OCI-LY7 (cell line): ENCODE results near the gene PLA2G4A. TPM values are rescaled to one million over a fixed set of nuclear protein-coding genes. Genes with fewer than 3 reads are reported as not detected.

ENCODE experiments used
- BruUV-seq: library from RNA; stranded (reverse); fragments of 400-500 nt; replicated peaks from 2 replicates; lab custom pipeline; 2021; lab: Mats Ljungman, UMichigan
- CTCF ChIA-PET: fragments of 300-600 bp; sonication (Branson Sonifier 250); formaldehyde crosslinking; loops from one replicate; lab custom pipeline; 2022; ENCODE audit warnings: antibody characterized with exemption; ENCODE audit not compliant: unreplicated experiment; lab: Charles Lee
- POLR2A ChIA-PET: fragments of 300-600 bp; sonication (Branson Sonifier 250); formaldehyde crosslinking; loops from one replicate; lab custom pipeline; 2022; ENCODE audit warnings: antibody characterized with exemption; lab: Charles Lee
- DNase-seq: peaks from one replicate; pipeline ENCODE4 v3.0.0-alpha.2; 2015; ENCODE audit warnings: low spot score
- H2AFZ ChIP-seq: fragments of 200-600 bp; sonication (generic), shearing (Covaris generic); 2 replicates; pipeline ENCODE4 v1.6.1; 2014; ENCODE audit warnings: mild to moderate bottlenecking, antibody characterized with exemption, low read length, moderate library complexity
- H3K27ac ChIP-seq: fragments of 200-600 bp; sonication (generic); 2 replicates; pipeline ENCODE4 v1.5.1; 2014; ENCODE audit warnings: mixed run types, low read depth, mild to moderate bottlenecking, moderate library complexity, low read length, inconsistent platforms; ENCODE audit not compliant: poor library complexity, severe bottlenecking
- H3K36me3 ChIP-seq: fragments of 200-600 bp; sonication (generic); 2 replicates; pipeline ENCODE4 v1.6.1; 2014; ENCODE audit warnings: mild to moderate bottlenecking, antibody characterized with exemption, low read length, moderate library complexity, mixed read lengths; ENCODE audit not compliant: insufficient read depth
- H3K4me1 ChIP-seq: fragments of 200-600 bp; sonication (generic); 2 replicates; pipeline ENCODE4 v1.5.1; 2014; ENCODE audit warnings: mild to moderate bottlenecking, low read length; ENCODE audit not compliant: insufficient read depth, poor library complexity, severe bottlenecking
- H3K4me2 ChIP-seq: fragments of 200-600 bp; sonication (generic); 2 replicates; pipeline ENCODE4 v1.6.1; 2014; ENCODE audit warnings: mild to moderate bottlenecking, low read length
- H3K4me3 ChIP-seq: fragments of 200-600 bp; sonication (generic); 2 replicates; pipeline ENCODE4 v1.5.1; 2014; ENCODE audit warnings: mild to moderate bottlenecking, low read depth, low read length; ENCODE audit not compliant: poor library complexity, severe bottlenecking
- H3K79me2 ChIP-seq: fragments of 200-600 bp; sonication (generic); 2 replicates; pipeline ENCODE4 v1.6.1; 2016; ENCODE audit warnings: low read depth, mild to moderate bottlenecking, low read length, moderate library complexity, mixed read lengths; ENCODE audit not compliant: insufficient read depth
- H3K9me2 ChIP-seq: fragments of 200-600 bp; sonication (generic); 2 replicates; pipeline ENCODE4 v1.6.1; 2016; ENCODE audit warnings: mild to moderate bottlenecking, low read length, mixed read lengths; ENCODE audit not compliant: insufficient read depth
- H3K9me3 ChIP-seq: fragments of 200-600 bp; sonication (generic); 2 replicates; pipeline ENCODE4 v1.6.1; 2014; ENCODE audit warnings: mild to moderate bottlenecking, mixed run types, low read length, mixed read lengths
- H4K20me1 ChIP-seq: fragments of 200-600 bp; sonication (generic); 2 replicates; pipeline ENCODE4 v1.6.1; 2014; ENCODE audit warnings: mild to moderate bottlenecking, antibody characterized with exemption, low read length, moderate library complexity, mixed read lengths; ENCODE audit not compliant: insufficient read depth
- EZH2phosphoT487 ChIP-seq: fragments of 200-600 bp; sonication (generic); IDR thresholded peaks from 2 replicates; pipeline ENCODE4 v1.6.1; 2018; ENCODE audit warnings: low read depth, borderline replicate concordance, mild to moderate bottlenecking, mixed run types, antibody characterized with exemption, low read length, moderate library complexity, mixed read lengths
- intact Hi-C: fragments of 100-400 bp; cut with micrococcal nuclease; formaldehyde crosslinking; loops from one replicate; pipeline ENCODE4 v1.10.0; 2022; ENCODE audit not compliant: unreplicated experiment
- total RNA-seq, 2 experiments: library from RNA; depleted of rRNA in 1 of 2; stranded (reverse); fragments of >200 nt in 1 of 2; shearing (Covaris generic) in 1 of 2; gene quantifications; 2 replicates each; pipeline ENCODE4 v1.2.3, GENCODE V29; 2014 to 2022
- TF ChIP-seq, protein P1 (sequence below): fragments of 200-600 bp; sonication (generic); conservative IDR thresholded peaks from 2 replicates; pipeline ENCODE4 v1.5.1; 2014; ENCODE audit warnings: mild to moderate bottlenecking, antibody characterized with exemption, low read length, moderate library complexity, mixed read lengths

The PLA2G4A gene
- total RNA-seq, 2 experiments from 2014 or later: not detected

DNA sequence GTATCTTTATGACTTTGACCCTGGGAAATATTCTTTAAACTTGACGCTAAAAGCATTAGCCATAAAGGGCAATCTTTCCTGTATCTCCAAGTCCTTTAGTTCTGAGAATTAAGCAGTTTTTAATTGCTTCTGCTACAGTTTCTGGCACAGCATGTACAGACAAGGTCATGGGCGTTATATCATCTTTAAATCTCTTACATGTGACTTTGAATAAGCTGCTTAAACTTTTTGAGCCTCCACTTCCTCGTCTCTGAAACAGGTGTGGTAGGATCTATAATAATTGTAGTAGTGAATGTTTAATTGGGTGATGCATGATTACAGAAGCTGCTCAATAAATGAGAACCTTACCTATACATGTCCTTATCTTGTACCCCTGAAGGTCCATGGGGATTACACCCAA is 153.4 kb downstream of the PLA2G4A start:
- CTCF ChIA-PET: no interaction called here
- POLR2A ChIA-PET: no interaction called here
- H3K4me2 ChIP-seq: no peak overlapping the region
- no peaks in the 10 kb centered on the region for H3K36me3 ChIP-seq
- H3K27ac ChIP-seq: no peak overlapping the region
- H3K79me2 ChIP-seq: no peaks in the 10 kb centered on the region
- BruUV-seq: no TSS peak
- H3K9me2 ChIP-seq: no peaks in the 10 kb centered on the region
- H4K20me1 ChIP-seq: no peaks in the 10 kb centered on the region
- H2AFZ ChIP-seq: no peak overlapping the region
- intact Hi-C loops: loop anchor here (10.0 kb wide), 2 partner anchors 257 to 577 kb away; no protein-coding TSS in a partner anchor
- TF ChIP-seq, protein P1, sequence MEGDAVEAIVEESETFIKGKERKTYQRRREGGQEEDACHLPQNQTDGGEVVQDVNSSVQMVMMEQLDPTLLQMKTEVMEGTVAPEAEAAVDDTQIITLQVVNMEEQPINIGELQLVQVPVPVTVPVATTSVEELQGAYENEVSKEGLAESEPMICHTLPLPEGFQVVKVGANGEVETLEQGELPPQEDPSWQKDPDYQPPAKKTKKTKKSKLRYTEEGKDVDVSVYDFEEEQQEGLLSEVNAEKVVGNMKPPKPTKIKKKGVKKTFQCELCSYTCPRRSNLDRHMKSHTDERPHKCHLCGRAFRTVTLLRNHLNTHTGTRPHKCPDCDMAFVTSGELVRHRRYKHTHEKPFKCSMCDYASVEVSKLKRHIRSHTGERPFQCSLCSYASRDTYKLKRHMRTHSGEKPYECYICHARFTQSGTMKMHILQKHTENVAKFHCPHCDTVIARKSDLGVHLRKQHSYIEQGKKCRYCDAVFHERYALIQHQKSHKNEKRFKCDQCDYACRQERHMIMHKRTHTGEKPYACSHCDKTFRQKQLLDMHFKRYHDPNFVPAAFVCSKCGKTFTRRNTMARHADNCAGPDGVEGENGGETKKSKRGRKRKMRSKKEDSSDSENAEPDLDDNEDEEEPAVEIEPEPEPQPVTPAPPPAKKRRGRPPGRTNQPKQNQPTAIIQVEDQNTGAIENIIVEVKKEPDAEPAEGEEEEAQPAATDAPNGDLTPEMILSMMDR: no peak
- TF ChIP-seq EZH2phosphoT487: no peak
- no peaks in the 10 kb centered on the region for H3K9me3 ChIP-seq
- DNase-seq: no peak
- H3K4me3 ChIP-seq: no peak overlapping the region
- no peaks in the 10 kb centered on the region for H3K4me1 ChIP-seq

DNA sequence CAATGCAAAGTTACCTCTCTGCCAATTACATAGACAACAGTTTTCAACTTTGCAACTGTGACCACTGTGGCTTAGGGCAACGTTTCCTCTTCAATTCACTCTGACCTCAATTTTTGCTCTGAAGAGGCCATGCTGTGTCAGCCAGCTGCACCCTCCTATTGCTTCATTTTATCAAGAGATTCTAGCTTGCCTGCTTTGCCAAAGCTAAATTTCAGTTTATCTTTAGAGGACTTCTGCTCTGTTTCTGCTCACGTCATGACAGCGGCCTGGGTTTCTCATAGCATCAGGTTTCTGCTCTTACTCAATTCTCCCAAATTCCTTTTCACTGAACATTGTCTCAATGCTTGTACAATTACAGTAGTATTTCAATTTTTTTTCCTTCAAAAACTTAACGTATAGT is 154.6 kb downstream of the PLA2G4A start:
- BruUV-seq: no TSS peak
- CTCF ChIA-PET: no interaction called here
- POLR2A ChIA-PET: no interaction called here
- TF ChIP-seq, protein P1: no peak
- no peak for TF ChIP-seq EZH2phosphoT487
- Histone ChIP-seq H3K4me3 (no peak overlapping the region), H3K27ac (no peak overlapping the region), H2AFZ (no peak overlapping the region), H3K9me3 (no peaks in the 10 kb centered on the region), H3K4me1 (no peaks in the 10 kb centered on the region), H3K9me2 (no peaks in the 10 kb centered on the region), H4K20me1 (no peaks in the 10 kb centered on the region), H3K79me2 (no peaks in the 10 kb centered on the region), H3K4me2 (no peak overlapping the region), H3K36me3 (no peaks in the 10 kb centered on the region)
- intact Hi-C loops: loop anchor here (10.0 kb wide), 2 partner anchors 259 to 579 kb away; no protein-coding TSS in a partner anchor
- DNase-seq: no peak

DNA sequence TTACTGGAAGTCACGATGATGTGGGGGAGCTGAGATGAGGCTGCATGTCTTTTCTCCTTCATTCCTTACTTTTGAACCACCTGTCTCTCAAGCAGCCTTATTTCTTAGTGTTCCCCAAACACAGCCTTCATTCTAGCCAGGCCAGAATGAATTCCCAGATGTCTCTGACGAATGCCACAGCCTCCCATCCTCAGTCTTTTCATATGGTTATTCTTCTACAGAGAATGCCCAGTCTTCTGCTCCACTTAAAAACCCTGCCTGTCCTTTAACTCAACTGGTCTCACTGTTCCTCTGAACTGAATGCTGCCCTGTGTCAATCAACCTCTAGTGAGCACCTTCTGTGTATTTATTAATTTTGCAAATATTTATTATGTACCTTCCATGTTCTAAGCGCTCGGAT is 156.2 kb downstream of the PLA2G4A start:
- H3K9me3 ChIP-seq: no peaks in the 10 kb centered on the region
- no peak for TF ChIP-seq EZH2phosphoT487
- TF ChIP-seq, protein P1: no peak
- H3K27ac ChIP-seq: no peak overlapping the region
- no peak overlapping the region for H3K4me3 ChIP-seq
- no peak overlapping the region for H2AFZ ChIP-seq
- POLR2A ChIA-PET: interaction anchor here (0.6 kb wide), 1 partner anchor 204 kb away, joined by 3 read pairs; no protein-coding TSS in a partner anchor
- H3K36me3 ChIP-seq: no peaks in the 10 kb centered on the region
- no peaks in the 10 kb centered on the region for H3K79me2 ChIP-seq
- intact Hi-C loops: loop anchor here (5.0 to 10.0 kb wide), 3 partner anchors 260 to 580 kb away; no protein-coding TSS in a partner anchor
- DNase-seq: no peak
- CTCF ChIA-PET: no interaction called here
- H4K20me1 ChIP-seq: no peaks in the 10 kb centered on the region
- no peak overlapping the region for H3K4me2 ChIP-seq
- H3K9me2 ChIP-seq: no peaks in the 10 kb centered on the region
- no peaks in the 10 kb centered on the region for H3K4me1 ChIP-seq
- no TSS peak for BruUV-seq
